Ramos (cell line): ENCODE measurements around the gene SH2D7.

Experiments
- in situ Hi-C: fragments of 300-500 bp; cut with MboI; formaldehyde crosslinking; loops from one replicate; pipeline ENCODE4 v1.14.3; 2022; ENCODE audit warnings: low sequenced_read_pairs; ENCODE audit not compliant: unreplicated experiment

Gene SH2D7

DNA sequence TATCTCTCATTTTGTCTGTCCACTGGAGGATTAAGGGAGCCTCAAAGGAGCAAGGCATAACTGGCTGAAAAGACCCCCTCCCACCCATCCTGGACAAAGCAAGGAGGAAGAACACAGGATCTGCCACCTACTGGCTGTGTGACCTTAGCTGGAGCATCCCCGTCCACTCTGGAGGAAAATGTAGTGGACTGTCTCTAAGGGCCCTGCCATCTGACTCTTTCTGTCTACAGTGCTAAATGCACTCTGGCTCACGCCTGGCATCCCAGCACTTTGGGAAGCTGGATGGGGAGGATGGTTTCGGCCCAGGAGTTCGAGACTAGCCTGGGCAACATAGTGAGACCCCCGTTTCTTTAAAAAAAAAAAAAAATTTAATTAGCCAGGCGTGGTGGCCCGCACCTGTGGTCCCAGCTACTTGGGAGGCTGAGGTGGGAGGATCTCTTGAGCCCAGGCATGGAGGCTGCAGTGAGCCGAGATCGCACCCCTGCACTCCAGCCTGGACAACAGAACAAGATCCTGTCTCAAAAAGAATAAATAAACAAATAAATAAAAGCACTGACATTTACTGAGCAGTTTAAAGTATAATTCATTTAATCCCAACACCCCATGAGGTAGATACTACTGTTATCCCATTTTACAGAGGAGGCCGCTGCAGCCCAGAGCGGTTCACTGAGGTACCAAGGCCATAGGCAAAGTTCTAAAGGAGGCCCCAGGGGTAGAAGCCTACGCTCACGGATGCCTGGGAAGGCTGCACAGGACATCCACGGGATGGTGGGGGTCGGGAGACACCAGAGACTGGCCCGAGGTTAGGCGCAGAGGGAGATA lies 15.9 kb upstream of the SH2D7 start:
- in situ Hi-C loops, result no loop called here

DNA sequence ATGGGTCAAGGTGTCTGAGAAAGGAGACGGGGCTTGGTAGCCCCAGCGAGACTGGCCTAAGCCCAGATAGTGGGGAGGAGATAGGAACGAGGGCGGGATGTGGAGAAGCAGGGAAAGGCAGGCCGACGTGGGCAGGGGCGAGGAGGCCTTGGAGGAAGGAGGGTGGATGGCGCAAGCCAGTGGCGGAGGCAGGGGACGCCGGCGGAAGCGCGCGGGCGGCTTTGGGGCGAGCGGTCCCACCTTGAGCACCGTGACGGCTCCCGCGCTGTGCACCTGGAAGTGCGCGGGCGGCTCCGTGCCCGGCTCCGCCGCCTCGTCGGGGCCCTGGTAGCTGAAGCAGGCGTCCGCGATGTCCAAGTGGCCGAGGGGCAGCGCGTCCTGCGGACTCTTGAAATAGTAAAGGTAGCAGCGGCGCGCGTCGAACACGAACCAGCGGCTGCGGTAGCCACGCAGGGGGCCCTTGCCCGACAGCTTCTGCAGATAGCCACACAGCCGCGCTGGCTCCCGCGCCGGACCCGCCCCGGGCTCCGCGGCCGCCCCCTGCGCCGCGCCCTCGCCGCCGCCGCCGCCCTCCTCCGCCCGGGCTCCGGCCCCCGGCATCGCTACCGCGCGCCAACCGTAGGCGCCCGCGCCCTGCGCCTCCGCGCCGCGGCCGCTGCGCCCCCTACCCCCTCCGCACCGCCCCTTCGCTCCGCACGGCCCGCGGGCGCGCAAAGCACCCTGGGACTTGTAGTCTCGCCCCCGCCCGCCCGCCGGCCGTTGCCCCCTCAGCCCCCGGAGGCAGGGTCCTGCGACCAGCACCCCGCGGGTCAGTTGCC lies 15.1 kb upstream of the SH2D7 start, which contains the start of gene TBC1D2B:
TBC1D2B (minus strand) TSS at position 659 of the 818 bp plus-strand sequence; CDS start at position 600, 59 bp downstream.
- in situ Hi-C loops, result no loop called here

DNA sequence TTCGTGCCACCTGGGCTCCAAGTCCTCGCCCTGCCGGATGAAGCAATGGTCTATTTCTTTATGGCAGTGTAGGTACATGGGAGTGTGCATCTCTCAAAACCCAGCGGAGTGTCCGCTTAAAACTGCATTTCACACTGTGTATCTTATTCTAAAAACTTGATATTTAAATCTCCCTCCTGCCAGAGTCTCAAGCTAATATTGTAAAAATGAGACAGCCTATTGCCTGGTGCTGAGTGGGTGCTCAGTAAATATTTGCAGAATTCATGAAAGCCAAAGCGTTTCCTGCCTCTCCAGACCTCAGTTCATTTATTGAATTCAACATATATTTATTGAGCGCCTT lies 14.5 kb upstream of the SH2D7 start:
- in situ Hi-C loops, result no loop called here

DNA sequence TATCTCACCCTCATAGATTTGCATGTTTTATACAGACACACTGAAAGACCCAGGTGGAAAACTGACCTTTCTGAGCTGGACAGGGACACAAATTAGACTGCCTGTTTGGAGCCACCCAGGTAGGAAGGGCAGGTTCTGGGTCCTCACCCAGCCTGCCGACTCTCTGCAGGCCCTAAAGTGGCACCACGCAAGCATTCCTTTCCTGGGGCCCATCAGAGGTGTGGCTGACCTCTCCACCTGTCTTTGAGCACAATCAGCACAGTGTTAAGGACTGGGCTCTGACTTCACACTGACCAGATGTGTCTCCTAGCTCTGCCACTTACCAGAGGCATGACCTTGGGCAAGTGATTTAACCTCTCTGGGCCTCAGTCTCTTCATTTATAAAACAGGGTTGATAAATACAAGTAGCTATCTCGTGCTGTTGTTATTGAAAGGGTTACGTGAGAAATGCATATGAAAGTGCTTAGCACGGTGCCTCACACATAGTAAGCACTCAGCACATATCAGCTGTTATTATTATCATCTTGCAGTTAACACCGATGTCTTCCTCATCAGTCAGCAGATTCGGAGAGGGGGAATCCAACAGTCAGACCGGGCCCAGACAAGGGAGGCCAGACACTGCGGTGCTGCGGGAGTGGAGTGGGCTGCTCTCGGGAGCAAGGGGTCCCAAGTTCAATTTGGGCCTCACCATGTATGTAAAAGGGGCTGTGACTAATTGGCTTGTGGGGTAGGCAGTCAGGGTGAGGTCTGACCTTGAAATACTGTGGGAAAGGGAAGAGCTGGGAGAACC lies 12.9 kb upstream of the SH2D7 start:
- in situ Hi-C loops, result no loop called here

DNA sequence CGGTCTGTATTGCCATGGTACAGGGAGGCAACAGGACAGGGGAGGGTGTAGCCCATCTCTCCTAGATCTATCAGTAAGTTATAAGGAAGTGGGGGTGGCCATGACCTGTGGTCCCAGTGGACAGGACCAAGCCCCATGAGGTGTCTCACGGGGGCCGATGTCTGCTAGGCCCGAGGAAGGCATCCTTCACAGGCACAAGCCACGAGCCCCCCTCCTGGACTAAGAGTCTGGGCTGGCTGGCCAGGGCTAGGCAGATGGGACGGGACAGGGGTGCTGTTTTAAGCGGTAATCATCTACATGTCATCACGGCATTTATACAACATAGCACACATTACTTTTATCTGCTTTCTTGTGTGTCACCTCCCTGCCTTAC lies 12.3 kb upstream of the SH2D7 start:
- in situ Hi-C loops, result no loop called here

DNA sequence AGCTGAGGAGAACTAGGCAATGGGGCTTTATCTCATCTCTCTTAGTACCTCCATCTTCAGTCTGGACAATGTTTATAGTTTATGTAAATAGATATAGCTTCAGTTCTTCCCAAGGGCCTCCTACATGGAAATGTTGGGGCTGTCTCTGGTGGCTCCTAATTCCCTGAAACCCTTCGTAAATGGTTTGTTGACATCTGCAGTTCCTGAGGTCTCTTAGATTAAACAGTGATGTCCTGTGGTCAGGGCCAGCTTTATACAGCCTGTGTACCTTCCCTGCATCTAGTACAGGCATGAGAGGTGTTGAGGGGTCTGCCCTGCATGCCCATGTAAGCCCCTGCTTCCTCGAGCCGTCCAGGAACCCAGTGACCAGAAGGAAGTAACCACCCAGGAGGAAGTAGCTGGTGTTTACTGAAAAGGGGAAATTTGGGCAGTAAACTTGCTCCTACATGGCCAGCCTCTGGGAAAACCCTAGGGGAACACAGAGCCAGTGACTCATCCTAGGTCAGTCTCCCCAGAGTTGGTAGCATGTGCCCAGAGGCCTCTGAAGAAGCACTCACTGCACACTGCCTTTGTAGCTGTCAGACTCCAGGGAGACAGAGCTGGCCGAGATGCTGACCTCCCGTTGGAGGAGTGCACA lies 10.1 kb upstream of the SH2D7 start:
- in situ Hi-C loops, result no loop called here

DNA sequence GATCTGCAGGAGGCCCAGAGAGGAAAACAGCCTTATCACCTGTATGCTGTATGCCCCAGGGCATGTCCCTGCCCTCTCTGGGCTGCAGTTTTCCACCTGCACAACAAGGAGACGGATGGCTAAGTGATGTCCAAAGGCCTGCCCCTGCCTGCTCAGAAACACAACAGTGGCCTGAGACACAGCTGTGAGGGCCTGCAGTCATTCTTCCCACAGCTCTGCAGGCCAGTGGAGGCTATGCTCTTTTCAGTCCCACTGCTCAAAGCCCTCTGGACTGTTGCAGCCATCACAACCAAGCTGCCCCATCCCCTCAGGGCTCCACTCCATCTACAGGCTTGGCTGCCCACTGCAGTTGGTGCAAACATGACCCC lies 9.6 kb upstream of the SH2D7 start:
- in situ Hi-C loops, result no loop called here

DNA sequence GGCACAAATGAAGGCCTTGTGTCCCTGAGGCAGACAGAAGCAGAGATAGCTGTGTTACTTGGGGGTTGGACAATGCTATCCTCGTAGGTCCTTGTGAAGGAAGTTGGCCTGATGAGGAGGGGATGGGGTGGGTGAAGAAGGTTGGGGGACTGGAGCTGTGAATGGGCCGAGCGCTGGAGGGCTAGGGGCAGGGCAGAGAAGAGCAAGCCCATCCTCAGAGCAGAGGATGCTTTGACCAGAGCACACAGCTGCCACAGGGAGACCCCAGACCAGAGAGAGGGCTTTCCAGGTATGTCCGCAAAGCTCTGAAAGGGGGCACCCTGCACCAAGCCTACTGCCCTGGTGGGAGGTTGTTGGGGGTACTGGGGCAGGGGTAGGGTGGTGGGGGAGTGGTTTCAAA lies 9.2 kb upstream of the SH2D7 start:
- in situ Hi-C loops, result no loop called here

DNA sequence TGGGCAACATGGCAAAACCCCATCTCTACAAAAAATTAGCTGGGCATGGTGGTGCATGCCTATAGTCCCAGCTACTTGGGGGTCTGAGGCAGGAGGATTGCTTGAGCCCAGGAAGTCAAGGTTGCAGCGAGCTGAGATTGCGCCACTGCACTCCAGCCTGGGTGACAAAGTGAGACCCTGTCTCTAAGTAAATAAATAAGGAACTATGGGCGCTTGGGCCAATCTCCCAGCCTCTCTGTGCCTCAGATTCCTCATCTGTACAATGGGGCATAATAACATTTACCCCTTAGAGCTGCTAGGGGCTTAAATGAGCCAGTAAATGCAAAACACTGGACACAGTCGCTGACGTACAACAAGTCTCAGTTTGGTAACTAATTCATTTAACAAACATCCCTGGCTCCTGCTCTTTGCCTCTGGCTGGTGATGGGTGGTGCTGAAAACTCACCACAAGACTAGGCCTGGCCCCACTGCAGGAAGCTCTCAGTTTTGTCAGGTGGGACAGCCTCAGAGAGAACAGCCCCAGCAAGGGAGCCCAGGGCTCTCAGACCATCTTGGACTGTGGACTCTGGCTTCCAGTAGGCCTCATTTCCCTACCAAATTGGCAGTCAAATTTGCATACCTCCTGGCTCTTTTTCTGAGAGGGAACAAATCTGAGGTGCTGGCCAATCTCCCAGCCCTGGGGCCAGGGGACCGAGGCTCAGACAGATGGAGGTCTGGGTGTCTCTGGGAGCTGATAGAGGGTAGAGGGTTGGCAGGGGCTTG lies 8.5 kb upstream of the SH2D7 start:
- in situ Hi-C loops, result no loop called here

DNA sequence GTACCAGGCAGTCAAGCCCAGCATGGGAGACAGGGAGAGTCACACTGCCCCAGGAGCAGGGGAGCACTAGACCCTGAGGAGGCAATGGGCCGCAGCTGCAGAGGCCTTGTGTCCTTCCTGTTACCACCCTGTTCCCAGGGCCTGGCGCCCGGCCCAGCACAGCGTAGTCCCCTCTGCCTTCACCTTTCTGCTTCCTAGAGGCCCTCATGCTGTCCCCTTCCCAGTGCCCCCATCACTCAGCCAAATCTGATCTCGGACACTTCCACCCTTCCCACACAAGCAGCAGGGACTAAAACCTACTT lies 8.0 kb upstream of the SH2D7 start:
- in situ Hi-C loops, result no loop called here

DNA sequence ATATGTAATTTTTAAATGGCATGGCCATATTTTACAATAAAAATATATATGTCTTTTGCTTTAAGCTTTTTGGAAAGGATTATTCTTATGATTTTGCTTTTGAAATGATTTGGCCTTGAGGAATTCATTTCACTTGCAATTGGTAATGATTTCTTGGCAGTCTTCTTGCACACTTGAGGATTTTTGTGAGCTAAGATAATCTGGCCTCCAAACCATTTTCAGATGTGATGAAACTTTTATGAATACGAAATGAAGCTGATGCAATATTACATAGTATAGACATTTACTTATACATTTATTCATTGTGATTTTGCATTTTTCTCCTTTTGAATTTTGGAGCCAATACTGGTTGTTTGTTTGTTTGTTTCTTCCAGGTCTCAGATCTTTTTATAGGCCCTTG lies 6.4 kb upstream of the SH2D7 start:
- in situ Hi-C loops, result no loop called here

DNA sequence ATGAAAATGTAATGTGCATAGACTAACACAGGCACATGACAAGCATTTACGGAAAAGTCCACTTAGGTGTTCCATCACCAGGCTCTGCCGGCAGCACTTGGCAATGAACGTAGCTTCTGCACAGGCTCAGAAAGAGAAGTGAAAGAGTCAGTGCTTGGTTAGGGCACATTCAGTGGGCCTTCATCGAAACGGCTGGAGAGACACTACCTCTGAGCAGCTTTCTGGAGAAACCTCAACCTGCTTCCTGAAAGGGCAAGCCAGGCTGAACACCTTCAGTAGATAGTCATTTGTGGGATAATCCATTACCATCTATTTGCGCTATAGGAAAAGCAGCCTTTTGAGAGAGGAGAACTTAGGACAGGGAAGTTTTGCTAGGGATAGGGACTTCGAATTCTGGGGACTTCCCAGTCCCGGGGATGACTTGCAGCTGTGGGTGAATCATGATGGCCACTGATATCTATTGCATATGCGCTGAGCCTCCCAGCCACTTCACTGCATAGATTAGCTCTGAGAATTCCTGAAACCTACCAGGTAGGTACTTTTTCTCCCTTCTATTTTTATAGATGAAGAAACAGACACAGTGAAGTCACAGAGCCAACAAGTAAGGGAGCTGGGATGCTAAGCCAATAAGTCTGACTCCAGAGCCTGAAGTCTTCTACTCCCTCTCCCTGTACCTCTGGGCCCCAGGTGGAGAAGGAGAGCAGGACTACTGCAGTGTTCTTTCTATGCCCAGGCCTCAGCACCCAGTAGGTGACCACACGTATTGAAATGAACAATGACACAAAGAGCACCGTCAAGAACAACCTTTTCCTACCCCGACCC lies 4.2 kb upstream of the SH2D7 start:
- in situ Hi-C loops, result no loop called here

DNA sequence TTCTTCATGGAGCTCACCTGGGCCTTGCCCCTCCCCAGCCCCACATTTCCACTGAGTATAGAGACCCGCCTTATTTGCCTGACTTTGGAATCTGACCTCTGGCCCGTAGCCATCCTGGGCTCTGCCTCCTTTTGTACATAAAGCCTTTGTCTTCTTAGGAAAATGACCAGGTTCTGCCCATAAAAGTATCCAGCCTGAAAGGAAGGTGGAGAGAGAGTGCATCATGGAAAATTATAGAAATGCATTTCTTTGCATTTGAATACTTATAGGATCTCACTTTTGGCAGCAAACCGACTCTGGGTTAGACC lies 3.6 kb upstream of the SH2D7 start:
- in situ Hi-C loops, result no loop called here

DNA sequence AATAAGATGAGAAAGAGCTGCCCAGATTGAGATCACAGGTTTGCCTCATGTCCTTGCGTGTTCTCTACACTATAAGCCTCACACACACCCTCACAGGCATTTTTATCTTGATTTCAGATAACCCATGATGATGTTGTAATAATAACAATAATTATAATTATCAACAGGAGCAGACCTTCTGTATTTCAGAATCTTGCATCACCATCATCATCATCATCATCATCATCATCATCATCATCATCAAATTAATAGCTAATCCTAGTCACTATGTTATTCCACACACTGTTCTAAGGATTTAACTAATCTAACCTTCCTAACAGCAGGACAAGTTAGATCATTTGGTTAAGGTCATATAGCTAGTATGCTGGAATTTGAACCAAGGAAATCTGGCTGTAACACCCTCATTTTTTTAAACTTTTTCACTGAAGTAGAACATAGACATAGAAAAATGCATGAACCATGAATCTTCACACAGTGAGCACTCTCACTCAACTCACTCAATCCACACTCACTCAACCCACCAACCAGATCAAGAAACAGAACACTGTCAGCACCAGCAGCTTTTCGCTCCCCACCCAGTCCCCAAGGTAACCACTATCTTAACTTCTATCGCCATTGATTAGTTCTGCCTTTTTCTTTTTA lies 1.8 kb upstream of the SH2D7 start:
- in situ Hi-C loops, result no loop called here

DNA sequence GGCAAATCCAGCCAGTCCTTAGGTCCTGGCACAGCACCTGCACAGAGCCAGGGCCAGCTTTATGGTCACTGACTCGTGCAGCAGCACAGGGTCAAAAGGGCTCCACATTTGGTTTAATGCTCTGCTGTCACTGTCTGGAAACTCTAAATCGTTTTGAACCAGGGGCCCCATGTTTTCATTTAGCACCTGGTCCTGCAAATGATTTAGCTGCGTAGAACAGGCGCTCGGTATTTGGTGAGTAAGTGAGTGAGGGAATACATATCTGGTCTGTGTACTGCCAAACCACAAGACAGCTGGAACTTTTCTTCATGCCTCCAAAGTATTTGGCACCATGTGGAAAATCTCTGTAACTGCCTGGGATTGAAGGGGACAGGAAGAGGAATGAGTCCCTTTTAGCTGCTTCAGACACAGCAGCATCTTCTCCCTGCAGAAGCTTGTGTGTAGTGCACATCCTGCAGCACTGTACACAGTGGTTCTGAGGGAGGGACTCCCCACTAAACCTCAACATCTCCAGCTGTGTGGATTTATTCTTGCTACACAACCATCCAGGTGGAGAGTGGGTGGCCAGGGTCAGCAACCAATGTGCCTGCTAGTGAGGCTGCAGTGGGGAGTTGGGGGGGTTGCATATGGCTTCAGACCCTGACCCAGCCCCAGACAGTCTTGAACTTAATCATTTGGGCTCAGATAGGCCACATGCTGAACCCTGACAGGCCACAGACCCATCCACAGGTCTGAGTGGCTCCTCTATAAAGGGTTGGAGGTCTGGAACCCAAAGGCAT lies 1.1 kb downstream of the SH2D7 start:
- in situ Hi-C loops, result no loop called here

DNA sequence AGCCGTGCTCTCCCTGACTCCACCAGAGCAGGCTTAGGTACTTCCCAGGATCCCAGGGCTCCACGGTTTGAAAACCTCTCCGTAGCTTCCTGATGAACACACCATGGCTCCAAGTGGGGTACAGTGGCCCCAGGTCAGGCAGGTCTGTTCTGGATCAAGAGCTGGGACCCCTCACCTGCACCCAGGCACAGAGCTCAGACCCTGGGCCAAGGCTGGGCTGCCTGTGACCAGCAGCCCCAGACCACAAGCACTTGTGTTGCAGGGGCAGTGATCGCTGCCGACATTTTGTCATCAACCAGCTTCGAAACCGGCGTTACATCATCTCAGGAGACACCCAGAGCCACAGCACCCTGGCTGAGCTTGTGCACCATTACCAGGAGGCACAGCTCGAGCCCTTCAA lies 5.3 kb downstream of the SH2D7 start:
- in situ Hi-C loops, result no loop called here

DNA sequence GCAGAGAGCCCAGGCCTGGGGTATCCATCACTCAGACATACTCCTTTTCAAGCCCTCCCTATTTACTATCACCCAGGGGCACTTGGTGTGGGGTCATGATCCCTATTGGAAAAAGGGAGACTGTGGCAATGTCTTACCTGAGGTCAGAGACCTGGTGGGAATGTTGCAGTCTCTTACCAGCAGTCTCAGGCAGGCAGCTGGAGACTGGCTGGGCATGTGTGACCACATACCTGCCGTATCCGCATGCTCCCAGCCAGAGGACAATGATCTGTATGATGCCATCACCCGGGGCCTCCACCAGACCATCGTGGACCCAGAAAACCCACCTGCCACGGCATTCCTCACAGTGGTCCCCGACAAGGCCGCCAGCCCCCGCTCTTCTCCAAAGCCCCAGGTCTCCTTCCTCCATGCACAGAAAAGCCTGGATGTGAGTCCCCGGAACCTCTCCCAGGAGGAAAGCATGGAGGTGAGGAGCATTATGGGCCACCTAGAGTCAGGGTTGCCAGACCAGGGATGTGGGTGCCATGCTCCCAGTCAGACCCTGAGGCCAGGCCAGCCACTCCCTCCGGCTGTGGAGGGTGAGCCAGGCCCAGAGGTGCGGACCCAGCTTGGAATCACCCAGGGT lies 5.9 kb downstream of the SH2D7 start:
- in situ Hi-C loops, result no loop called here

DNA sequence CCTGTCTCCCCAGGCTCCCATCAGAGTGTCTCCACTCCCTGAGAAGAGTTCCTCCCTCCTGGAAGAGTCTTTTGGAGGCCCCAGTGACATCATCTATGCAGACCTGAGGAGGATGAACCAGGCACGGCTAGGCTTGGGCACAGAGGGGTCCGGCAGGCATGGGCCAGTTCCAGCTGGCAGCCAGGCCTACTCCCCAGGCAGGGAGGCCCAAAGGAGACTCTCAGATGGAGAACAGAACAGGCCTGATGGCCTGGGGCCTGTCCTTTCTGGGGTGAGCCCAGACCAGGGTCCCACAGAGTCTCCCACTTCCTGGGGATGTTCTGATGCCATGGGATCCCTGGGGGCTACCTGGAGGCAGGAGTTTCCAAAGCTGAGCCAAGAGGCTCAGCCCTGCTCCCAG lies 8.5 kb downstream of the SH2D7 start:
- in situ Hi-C loops, result loop anchor here (5.0 kb wide), 1 partner anchor 94 kb away; no protein-coding TSS in a partner anchor
